ENCODE results near the gene PLBD2. TPM values are rescaled to one million over a fixed set of nuclear protein-coding genes. Genes with fewer than 3 reads are reported as not detected.

The PLBD2 gene, protein sequence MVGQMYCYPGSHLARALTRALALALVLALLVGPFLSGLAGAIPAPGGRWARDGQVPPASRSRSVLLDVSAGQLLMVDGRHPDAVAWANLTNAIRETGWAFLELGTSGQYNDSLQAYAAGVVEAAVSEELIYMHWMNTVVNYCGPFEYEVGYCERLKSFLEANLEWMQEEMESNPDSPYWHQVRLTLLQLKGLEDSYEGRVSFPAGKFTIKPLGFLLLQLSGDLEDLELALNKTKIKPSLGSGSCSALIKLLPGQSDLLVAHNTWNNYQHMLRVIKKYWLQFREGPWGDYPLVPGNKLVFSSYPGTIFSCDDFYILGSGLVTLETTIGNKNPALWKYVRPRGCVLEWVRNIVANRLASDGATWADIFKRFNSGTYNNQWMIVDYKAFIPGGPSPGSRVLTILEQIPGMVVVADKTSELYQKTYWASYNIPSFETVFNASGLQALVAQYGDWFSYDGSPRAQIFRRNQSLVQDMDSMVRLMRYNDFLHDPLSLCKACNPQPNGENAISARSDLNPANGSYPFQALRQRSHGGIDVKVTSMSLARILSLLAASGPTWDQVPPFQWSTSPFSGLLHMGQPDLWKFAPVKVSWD
- total RNA-seq = 18.0 and 26.7 TPM in 2 replicates

DNA sequence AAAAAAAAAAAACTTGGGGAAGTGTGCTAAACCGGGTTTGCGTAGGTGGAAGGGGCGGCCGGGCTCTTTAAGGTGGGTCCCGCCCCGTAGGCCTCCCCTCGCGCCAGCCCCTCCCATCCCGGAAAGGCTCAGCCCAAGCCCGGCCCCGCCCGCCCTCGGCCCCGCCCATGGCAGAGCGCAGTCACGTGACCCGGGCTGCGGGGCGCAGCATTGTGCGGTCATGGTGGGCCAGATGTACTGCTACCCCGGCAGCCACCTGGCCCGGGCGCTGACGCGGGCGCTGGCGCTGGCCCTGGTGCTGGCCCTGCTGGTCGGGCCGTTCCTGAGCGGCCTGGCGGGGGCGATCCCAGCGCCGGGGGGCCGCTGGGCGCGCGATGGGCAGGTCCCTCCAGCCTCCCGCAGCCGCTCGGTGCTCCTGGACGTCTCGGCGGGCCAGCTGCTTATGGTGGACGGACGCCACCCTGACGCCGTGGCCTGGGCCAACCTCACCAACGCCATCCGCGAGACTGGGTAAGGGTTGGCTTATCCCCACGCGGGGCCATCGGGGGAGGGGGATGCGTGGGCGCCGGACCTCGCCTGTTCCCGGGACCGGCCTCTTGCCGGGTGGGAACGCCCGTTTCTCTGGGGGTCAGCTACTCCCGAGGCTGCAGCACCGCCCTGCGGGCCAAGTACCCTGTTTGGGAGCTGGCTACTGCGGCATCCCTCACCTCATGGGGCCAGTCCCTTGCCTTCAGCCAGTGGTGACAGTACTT lies at the start of gene PLBD2:
Gene PLBD2 (plus strand): TSS at position 207 of the 752 bp plus-strand sequence. CDS start 14 bp downstream, at position 221.
- DNase-seq (ENCODE audit: low read depth, low spot score) = peak; percentile 80

DNA sequence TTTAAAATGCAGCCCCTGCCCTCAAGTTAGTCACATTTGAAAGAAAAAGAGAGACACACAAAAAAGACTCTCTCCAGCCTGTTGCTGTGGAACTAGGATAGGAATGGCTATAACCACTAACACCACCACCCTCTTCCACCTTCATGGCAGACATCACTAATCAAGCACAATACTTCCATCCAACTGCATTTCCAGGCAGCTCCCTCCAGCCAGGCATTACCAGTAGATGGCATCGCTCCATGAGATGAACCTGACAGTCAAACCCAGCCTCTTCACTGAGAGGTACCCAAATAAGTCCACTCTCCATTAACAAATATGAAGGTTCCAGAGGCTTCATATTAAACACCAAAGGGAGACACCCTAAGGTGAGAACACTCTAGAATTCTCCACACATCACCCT lies 47.9 kb upstream of the PLBD2 start:
- no peak for DNase-seq (ENCODE audit: low read depth, low spot score)

DNA sequence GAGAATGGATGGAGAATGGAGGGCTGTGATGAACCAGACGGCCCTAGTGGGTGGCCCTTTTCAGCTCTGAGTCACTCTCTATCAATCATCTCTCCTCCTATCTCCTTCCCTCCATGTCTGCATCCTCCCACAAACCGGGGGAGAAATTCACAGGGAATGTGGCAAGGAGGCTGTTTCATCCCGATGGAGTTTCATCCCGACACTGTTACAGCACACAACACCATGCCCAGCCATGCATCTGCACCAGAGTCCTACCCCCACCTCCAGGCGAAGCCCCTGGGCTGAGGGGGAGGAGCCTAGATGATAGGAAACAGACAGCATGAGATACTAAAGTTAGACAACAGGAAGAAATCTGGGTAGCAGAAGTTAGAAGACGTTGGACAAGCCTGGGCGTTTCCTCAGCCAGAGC lies 44.3 kb upstream of the PLBD2 start:
- no peak for DNase-seq (ENCODE audit: low read depth, low spot score)

DNA sequence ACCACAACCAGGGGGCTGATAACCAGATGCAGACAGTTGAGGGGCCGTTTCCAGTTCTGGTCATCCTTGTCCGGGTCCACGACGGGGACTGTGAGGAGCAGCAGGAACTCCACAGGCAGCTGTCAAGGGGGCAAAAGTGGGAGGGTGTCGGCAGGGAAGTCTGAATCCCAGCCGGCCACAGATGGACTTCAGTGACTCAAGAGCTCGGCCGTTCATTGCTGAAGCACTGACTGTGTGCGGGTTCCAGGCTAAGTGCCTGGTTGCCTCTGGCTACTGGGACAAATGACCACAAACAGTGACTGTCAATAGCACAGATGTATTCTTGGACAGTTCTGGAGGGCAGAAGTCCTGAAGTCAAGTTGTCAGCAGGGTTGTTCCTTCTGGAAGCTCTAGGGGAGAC lies 43.0 kb upstream of the PLBD2 start:
- no peak for DNase-seq (ENCODE audit: low read depth, low spot score)

DNA sequence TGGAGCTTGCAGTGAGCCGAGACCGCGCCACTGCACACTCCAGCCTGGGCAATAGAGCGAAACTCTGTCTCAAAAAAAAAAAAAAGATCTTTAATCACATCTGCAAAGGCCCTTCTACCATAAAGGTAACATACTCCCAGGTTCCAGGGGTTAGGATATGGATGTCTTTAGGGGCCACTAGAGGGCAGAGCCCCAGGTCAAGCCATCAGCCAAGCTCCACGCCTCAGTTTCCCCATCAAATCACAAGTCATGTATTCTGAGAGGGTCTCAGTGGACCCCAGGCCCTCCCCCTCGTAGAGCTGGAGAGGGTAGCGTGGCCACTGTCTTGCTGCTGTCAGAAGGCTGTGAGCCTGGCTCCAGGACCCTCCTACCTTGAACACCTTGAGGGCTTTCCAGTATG lies 42.2 kb upstream of the PLBD2 start:
- no peak for DNase-seq (ENCODE audit: low read depth, low spot score)

DNA sequence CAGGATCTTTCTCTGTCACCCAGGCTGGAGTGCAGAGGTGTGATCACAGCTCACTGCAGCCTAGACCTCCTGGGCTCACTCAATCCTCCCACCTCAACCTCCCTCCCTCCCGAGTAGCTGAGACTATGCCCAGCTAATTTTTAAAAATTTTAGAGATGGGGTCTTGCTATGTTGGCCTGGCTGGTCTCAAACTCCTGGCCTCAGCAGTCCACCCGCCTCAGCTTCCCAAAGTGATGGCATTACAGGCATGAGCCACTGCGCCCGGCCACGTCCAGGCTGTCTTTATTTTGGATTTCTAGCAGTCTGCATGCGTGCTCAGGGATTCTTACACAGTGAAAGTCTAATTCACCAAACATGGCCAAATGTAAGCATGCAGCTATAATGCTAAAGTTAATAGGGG lies 41.3 kb upstream of the PLBD2 start:
- no peak for DNase-seq (ENCODE audit: low read depth, low spot score)

DNA sequence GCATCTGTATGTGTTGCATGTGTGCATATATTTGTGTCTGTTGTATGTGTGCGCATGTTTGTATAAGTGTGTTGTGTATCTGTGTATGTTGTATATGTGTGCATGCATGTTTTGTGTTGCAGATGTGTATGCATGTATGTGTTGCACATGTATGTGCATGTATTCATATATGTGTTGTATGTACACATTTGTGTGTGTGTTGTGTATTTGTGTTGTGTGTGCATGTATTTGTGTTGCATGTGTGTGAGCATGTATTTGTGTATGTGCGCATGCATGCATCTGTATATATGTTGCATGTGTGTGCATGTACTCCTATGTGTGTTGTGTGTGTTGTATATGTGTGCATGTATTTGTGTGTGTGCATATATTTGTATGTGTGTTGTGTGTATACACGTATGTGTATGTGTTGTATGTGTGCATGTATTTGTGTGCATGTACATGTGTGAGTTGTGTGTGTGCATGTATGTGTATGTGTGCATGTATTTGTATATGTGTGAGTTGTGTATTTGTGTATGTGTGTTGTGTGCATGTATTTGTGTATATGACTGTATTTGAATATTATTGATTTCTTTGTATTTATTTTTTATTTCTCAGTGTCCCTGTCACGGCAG lies 40.2 kb upstream of the PLBD2 start:
- no peak for DNase-seq (ENCODE audit: low read depth, low spot score)

DNA sequence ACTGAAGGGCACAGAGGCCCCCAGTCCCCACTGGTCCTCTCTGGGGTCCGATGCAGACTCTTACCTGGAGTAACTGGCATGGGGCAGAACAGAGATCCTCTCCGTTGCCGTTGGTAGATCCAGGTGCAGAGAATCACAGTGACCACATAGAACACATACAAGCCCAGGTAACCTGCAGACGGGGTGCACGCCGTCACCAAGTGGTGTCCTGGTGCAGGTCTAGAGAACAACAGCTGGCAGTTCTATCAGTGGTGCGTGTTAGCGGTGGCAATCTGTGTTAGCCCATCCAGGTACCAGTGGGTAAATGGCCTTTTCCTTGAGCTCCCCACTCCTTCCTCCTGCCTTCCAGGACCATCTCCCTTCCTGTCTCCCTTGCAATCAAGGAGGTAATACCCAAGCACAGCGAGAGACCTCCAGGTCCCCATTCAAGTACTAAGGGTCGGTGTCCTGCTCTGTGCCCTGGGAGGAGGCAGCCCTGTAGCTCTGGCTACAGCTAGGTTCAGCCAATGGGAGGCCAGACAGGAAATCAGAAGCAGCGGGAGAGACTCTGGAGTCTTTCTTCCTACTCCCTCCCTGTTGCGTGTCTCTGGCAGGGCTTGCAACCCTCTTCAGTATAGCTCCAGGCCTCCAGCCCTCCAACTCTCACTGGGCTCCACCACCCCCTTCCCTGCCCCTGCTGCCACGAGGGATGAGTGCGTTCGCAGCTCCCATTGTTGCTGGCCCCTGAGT lies 39.3 kb upstream of the PLBD2 start:
- no peak for DNase-seq (ENCODE audit: low read depth, low spot score)

DNA sequence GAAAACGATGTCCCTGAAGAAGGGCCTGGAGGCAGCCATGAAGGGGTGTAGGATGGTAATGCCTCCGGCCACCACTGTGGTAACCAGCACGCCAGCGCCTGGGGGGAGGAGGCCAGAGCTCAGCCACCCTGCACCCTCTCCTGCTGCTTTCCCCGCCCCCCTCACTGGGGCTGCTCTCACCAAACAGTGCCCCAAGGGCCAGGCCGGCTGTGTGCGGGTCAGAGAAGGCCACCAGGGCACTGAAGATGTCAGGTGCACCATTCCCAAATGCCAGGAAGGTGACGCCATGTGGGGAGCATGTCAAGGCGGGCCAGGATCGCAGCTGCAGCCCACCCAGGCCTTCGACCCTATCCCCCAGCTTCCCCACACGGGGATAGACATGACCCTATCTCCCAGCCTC lies 38.0 kb upstream of the PLBD2 start:
- DNase-seq (ENCODE audit: low read depth, low spot score) = no peak

DNA sequence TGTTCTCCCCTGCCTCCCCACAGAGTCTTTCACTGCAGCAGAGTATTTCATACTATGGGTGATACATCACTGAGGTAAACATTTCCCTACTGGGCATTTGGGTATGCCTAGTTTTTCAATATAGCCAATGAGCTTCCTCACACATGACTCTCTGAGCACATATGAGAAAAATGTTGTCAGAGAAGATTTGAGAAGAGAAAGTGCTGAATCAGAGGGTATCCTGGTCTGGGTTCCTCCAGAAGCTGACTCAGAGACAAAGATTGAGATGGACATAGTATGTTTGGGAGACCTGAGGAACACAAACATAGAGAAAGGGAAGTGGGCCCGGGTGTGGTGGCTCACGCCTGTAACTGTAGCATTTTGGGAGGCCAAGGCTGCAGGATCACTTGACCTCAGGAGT lies 36.0 kb upstream of the PLBD2 start:
- no peak for DNase-seq (ENCODE audit: low read depth, low spot score)

DNA sequence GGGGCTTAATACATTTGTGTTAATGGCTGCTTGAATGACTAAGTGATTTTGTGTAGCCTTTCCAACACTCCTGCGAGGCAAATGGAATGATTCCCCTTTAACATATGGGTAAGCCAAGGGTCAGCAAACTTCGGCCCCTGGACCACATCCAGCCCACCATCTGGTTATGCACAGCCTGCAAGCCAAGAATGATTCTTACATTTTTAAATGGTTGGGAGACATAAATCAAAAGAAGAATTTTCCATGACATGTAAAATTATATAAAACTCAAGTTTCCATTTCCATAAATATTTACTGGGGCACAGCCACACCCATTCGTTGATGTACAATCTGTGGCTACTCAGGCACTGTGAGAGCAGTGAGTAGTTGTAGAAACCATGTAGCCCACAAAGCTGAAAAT lies 32.5 kb upstream of the PLBD2 start:
- DNase-seq (ENCODE audit: low read depth, low spot score) = no peak

DNA sequence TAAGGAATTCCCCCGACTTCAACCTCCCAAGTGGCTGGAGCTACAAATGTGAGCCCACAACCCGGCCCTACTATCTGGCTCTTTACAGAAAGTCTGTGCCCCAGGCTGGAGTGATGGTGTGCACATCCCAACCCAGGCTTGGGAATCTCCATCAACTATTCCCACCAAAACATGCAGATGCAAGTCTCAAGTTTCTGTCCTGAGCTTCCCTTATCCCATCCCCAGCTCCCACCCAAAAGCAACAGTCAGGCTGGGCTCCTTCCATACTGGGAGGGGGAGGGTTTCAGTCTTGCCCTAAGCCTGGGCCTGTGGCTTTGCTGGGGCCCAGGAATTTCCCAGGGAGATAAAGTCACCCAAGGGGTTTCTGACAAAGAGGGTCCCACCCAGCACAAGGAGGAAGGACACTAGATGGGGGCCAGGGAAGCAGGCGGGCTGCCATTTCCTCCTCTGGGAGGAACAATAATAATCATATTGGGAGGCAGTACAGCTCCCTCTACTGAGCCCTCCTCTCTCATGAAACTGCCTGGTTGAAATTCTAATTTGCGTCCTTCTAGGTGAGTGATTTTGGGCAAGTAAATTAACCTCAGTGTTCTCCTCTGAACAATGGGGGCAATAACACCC lies 31.5 kb upstream of the PLBD2 start:
- DNase-seq (ENCODE audit: low read depth, low spot score) = no peak

DNA sequence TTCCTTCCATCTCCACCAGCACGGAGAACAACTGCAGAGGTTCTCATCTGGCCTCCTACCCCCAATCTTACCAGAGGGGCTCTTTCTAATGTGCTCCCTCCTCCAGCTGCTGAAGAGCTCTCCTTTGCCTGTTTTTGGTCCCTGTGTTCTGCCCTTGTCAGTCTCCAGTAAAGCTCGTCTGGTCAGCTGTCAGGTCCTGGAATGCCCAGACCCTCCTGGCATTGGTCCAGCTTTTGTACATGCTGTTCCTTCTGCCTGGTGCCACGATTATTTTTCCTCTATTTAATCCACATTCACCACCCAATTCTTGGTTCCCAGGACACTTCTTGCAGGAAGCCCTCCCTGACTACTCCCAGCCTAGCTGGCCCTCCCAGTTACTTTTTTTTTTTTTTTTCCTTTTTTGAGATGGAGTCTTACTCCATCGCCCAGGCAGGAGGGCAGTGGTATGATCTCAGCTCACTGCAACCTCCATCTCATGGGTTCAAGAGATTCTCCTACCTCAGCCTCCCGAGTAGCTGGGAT lies 30.0 kb upstream of the PLBD2 start:
- DNase-seq (ENCODE audit: low read depth, low spot score) = no peak

DNA sequence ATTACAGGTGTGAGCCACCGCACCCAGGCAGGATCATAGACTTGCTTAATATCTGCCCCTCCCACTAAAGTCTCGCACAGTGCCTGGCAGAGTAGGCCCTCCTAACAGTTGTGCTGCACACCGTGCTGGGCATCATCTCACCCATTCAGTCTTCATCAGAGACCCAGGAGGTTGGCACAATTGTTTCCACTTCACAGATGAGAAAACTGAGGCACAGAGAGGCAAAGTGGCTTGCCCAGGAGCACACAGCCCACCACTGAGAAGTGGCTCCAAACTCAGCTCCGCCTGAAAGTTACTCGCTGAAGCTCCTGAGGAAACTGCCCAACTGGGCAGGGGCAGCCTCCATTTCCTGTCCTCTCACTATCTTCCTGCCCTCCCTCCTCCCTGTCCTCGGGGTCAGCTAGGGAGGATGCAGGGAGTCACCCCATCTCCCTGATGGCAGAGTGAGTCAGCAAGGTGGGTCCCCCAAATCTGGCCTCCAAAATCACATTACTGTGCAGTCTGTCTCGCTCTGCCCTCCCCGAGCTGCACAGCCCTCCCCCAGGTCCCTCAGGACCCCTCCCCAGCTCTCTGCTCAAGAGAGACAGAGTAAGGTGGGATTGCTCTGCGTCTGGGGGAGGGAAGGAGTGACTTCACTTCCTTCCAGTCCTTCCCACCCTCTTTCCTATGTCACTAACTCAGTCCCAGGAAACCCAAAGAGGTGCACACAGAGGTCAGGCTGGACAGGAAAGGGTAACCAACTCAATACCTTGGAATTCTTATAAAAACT lies 29.2 kb upstream of the PLBD2 start:
- no peak for DNase-seq (ENCODE audit: low read depth, low spot score)

DNA sequence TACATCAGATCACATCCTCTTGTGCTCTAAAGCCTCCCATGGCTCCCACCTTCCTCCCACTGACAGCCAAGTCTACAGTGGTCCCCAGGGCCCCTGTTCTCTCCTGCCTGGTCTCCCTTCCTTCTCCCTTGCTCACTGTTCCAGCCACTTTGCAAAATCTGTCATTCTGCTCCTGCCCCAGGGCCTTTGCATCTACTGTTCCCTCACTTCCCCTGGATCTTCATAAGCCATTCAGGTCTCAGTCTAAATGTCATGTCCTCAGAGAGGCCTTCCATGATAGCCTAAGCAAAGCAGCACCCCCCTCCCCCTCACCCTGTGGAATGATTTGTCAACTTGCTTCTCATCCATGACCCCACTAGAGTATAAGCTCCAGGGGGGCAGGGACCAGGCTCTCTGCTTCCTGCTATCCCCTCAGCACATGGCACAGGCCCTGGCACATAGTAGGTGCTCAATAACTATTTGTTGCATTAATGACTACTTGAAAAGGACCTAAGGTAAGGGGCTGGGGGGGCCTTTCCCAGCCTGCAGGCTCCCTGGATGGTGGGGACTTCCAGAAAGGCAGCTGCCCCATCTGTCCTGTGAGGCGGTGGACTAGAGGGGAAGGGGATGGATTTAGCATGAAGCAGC lies 28.5 kb upstream of the PLBD2 start:
- no peak for DNase-seq (ENCODE audit: low read depth, low spot score)

DNA sequence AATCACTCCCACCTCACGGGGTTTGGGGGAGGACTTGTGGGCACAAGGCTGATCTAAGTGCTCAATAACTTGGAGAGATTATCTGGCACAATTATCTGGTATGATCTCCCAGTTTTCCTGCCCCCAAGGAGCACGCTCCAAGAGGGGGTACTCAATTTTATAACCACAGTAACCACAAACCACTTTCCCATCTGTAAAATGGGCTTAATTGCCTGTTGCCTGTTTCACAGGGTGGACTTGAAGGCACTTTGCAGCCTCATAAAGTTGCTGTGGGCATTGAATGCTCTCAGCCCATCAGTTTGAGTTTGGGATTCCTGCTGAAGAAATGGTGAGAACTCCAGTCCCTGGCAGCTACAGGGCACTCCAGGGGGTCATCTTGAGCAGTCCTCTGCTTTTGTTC lies 27.9 kb upstream of the PLBD2 start:
- DNase-seq (ENCODE audit: low read depth, low spot score) = no peak

DNA sequence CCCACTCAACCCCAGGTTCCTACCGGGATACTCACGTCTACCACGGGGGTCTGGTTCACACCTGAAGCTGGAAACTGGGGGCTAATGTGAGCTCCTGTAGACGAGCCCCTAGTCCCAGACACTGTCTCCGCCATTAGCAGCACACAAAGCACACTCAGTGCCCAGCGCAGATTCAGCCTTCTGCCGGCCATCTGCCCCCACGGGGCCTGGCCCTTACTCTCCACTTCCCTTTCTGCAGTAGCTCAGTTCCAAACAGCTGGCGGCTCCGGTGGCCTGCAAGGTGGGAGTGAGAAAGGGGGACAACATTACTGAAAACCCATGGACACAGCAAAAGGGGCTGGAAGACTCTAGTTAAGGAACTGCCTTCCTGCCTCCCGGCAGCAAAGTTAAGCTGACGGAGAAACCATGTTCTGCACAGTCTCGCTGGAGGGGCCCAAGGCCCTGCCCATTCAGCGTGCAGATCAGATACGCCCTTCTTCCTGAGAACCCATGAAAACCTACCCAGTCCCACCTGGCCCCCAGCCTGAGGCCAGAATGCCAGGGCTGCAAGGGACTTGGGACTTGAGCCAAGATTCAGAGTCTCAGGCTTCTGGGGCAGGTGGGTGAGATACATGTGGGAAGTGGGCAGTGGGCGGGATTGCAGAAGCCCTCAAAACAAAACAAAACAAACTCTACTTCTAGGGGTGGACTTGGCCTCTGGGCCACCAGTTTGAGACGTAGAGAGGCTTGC lies 25.5 kb upstream of the PLBD2 start:
- DNase-seq (ENCODE audit: low read depth, low spot score) = no peak

DNA sequence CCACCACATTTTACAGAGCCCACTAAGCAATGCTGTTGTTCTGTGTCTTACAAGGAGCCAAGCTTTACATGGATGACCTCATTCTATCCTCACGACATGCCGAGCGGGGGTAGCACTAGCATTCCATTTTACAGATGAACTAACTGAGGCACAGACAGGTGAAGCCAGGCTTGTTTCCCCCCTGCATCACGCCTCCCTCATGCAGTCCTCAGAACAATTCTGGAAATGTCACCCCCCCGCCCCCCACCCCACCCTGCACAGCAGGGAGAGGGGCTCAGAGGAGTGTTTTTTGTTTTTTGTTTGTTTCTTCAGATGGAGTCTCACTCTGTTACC lies 25.0 kb upstream of the PLBD2 start:
- DNase-seq (ENCODE audit: low read depth, low spot score) = no peak

All from pulmonary artery endothelial cell (primary cell).